Kidney tubule cell (primary cell): ENCODE results near the gene RAB17.
A peak's percentile ranks its signal among the peaks of the same experiment; 100 is the strongest.

Source experiments
- DNase-seq: peaks from one replicate; pipeline ENCODE4 v3.0.0-alpha.2; 2018; ENCODE audit warnings: low spot score

Gene RAB17

DNA sequence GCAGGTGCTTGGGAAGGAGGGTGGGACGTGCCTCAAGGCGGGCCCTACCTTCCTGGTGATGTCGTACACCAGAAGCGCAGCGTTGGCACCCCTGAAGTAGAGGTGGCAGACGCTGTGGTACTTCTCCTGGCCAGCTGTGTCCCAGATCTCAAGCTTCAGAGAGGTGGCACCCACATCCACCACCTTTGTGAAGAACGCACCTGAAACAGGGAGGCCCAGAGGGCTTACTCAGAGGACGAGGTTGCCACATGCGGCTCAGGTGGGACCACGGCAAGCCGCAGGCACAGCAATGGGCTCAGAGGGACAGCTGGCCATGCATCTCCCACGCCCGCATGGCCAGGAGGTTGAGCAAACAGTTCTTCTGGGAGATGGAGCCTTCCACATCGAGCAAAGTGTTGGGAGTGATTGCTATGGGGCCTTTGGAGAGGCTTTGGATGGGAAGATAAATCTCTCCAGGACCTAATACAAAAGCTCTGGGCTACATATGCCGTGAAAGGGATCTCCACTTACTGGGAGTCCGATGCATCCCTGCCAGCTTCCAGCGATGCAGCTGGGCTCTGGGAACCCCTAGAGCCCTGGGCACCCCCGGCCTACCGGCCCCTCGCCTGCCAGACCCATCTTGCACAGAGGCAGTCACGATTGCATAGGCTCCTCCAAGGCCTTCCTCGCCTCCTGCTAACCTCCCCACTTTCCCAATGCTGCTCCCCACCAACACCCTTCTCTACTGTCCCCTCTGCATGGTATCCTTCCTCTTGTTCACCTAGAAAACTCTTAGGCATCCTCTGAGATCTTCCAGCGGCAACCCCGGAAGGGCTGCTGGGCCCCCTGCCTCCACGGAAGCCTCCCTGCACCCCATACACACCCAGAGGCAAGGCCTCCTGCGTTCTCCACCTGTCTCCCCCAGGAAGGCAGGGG lies 12.3 kb downstream of the RAB17 start:
- DNase-seq, result no peak

- DNase-seq, result no peak
These were observed 13.1 kb downstream of the RAB17 start for GRCh38 chr2:237577458-237577857.

GRCh38 chr2:237576974-237577373 lies 13.6 kb downstream of the RAB17 start:
- no peak for DNase-seq

DNA sequence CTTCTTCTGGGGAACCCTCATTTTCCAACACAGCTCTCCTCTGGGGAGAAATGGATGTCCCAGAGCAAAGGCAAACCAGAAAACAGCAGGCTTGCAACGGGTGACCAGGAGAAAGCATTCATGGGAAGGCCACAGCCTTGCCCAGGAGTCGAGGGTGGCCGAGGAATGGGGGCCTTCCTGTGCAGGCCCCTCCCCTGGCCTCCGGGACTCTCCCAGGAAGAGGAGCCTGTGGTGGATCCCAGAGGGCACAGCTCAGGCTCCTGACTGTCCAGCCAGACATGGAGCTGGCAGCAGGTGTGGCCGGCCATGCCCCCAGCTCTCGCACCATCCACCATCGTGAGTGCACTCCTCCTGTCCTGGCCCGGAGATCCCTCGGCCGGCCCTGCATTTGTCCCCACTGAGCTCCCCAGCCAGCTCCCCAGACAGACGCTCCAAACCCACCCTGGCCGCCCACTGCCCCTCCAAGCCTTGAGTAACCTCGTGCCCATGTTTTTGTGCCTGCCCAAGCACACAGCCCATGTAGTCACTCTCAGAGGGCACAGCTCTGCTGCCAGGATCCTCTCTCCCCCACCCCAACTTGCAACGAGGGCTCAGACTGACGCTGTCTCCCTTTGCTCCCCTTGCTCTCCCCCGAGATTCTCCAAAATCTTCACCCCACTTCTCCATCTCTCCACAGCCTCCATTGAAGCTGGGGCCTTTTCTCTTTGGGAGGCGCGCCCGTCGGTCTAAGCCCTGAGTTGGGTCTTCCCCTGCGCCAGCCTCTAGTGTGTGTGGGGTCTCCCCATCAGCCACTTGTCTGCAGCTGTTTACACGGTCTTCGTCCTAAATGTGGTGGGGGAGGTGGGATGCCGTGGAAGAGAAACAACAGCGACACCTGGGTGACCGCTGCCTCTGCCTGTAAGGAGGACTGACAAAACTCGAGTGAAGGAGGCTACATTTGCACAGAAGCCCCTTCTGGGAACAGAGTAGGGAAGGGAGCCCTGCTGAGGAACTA lies 14.4 kb downstream of the RAB17 start:
- DNase-seq, result no peak

DNA sequence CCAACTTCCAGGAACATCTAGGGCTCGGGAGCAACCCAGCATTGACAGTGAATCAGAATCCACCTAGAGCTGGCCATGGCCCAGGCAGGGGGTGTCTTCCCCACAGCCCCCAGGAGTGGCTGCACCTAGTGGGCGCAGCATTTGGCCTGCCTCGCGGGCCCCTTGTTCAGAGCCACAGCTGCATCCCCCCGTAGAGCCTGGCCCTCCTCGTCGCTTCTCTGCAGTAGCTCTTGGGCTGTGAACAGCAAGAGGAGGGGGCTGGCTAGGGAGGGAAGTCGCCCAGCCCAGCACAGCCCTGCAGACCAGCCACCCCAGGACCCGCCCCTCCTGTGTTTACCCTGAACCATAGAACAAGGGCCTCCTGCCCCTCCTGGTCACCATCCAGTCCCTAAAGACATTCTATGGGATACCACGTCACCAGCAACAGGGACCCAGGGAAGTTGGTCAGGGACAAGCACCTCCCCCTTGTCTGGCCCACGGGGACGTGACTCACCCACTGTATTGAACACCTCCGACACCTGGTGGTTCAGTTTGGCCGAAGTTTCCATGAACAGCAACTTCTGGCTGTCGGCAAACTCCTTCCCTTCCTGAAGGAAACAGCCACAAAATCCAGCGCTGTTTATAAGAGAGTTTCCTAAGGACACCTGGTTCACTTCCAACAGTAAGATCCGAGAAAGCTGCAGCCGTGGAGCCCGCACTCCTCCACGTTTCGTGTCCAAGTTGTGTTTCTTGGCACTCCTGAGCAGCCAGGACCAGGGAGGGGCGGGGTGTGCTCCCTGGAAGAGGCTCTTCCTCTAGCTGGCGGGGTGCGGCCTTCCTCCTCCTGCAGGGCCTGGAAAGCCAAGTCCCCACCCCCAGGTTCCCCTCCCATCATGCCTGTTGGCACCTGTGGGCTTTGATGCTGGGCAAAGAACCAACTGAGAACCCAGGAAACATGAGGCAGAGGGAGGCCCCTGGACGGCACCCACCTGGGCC lies 15.4 kb downstream of the RAB17 start:
- peak; percentile 49 for DNase-seq

- no peak for DNase-seq
These were observed 16.1 kb downstream of the RAB17 start for GRCh38 chr2:237574467-237574866.

GRCh38 chr2:237573721-237574415 lies 16.7 kb downstream of the RAB17 start:
- no peak for DNase-seq

DNA sequence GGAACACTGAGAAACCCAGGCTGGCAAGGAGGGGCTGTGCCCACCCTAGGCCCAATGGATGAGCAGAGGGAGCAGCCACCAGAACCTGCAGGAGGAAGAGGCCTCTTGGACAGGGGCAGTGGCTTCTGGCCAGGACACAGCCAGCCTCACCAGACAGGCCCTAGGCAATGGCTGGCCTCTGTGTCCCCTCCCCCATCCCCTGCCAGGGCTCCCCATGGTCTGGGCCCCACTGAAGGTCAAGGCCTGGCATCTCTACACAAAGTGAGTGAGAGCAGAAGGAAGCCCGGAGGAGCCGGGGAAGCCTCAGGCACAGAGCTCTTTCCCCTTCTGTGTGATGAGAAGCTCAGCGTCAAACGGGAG lies 17.8 kb downstream of the RAB17 start:
- no peak for DNase-seq

DNA sequence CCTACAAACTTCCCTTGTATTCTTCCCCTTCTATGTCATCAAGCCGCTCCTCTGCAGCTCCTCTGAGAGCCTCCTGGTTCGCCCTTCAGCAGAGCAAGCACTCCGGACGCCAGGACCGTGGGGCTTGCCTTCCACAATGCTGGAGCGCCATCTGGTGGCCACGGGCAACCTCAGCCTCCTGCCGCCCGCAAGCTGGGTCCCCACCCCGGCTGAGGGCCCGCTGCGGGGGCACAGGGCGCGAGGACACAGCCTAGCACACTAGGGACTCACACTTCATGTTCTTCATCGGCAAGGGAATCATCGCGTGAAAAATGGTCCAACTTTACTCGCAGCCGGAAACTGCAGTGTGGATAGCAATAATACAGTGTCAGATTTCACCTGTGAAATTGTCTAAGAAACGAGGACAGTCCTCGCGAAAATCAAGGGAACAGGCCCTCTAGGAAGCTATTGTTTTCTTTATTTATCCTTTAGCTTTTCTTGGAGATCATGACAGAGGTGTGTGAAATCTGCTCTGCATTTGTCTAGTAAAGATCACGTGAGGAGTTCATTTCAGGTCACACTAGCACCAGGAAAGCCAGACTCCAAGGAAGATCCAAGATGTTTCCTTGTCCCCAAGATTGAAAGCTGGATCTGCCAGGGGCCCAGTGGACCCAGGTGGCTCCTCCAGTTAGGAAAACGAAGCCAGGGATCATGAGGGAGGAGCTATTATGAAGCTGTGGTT lies 18.4 kb downstream of the RAB17 start:
- peak; percentile 86 for DNase-seq

DNA sequence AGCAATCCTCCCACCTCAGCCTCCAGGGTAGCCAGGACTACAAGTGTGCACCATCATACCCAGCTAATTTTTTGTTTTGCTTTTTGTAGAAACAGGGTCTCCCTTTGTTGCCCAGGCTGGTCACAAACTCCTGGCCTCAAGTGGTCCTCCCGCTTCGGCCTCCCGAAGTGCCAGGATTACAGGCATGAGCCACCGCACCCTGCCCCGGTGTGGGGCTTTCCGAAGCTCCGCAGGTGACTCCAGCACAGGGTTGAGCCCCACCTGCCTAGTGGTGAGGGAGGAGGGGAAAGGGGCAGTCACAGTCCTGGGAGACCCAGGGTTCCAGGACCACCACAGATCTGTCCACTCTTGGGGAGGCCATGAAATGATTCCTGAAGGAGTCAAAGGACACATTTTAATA lies 19.0 kb downstream of the RAB17 start:
- no peak for DNase-seq

- DNase-seq, result no peak
These were observed 19.7 kb downstream of the RAB17 start for GRCh38 chr2:237570776-237571335.

DNA sequence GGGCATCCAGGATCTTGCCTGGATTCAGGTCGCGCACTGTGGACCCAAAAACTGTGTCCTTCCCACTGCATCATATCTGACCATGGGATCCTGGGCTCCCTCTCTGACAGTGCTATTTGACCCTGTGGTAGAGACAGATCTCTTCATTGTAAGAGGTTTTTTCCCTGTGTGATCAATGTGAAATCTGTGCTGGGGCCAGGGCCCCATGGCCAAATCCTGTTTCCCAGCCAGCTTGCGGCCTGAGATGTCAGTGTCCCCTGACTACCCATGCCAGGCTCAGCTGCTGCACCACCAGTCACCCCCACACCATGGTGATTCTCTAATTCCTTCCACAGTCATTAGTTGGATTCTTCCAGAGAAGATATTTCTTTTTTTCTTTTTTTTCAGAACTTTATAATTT lies 20.6 kb downstream of the RAB17 start:
- DNase-seq, result no peak

GRCh38 chr2:237569041-237569440 lies 21.5 kb downstream of the RAB17 start:
- DNase-seq, result no peak

DNA sequence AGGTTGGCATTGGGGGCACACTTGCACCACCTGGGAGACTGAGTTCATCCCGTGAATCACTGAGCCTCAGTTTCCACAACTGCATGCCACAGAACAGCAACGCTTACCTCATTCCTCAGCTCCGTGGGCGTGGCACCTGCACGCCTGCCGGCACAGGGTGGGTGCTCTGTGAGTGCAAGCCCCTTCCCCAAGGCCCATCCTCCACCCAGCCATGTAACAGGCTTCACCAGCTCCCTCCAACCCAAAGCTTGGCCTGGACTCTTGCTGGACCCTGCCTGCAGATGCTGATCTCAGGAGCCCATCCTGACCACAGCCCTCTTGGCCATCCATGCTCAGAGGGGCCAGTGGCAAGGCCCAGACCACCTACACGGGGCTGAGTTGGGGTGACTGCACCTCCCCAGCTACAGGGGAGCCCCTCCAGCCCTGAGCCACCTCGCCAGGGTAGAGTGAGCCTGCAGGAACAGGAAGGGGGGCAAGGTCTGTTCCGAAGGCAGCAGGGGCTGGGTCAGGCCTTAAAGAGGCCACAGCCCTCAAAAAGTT lies 22.3 kb downstream of the RAB17 start:
- DNase-seq, result no peak

GRCh38 chr2:237567276-237568029 lies 23.1 kb downstream of the RAB17 start:
- DNase-seq, result no peak

DNA sequence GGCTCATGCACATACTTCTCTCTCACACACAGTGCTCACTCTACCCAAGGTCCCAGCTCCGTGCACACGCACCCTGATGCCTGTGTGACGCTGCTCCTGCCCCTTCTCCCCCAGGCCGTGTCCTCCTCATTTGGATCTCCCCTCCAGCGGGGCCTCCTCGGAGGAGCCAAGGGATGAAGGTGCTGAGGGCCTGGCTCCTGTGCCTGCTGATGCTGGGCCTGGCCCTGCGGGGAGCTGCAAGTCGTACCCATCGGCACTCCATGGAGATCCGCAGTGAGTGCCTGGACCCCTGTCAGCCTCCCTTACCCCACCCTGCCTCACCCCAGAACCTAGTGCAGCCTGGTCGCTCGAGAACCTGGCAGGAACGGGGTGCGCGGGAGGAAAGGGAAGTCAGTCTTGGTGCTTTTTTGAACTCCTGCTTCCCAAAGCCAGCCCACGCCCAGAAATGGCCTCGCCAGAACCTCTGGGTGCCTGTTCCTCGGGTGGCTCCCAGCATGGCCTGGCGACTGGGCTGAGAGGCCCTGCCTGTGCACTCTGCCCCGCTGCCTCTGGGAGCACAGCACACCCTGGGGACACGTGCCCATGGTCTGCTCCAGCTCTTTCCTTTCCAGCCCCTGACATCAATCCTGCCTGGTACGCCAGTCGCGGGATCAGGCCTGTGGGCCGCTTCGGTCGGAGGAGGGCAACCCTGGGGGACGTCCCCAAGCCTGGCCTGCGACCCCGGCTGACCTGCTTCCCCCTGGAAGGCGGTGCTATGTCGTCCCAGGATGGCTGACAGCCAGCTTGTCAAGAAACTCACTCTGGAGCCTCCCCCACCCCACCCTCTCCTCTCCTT lies 23.9 kb downstream of the RAB17 start, which contains the start of gene PRLH:
Gene PRLH, plus strand, starts transcription at position 174 of the 835 bp plus-strand sequence. Its CDS starts 0 bp downstream, at position 174.
- DNase-seq, result no peak

DNA sequence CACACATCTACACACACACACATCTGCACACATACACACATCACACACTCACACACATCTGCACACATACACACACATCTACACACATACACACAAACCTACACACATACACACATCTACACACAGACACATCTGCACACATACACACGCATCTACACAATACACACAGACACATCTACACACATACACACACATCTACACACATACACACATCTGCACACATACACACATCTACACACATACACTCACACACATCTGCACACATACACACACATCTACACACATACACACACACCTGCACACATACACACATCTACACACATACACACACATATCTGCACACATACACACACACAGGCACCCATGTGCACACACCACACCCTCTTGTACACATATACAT lies 24.6 kb downstream of the RAB17 start:
- DNase-seq, result no peak
